ENCODE data around the gene BBS9.

Gene BBS9

DNA sequence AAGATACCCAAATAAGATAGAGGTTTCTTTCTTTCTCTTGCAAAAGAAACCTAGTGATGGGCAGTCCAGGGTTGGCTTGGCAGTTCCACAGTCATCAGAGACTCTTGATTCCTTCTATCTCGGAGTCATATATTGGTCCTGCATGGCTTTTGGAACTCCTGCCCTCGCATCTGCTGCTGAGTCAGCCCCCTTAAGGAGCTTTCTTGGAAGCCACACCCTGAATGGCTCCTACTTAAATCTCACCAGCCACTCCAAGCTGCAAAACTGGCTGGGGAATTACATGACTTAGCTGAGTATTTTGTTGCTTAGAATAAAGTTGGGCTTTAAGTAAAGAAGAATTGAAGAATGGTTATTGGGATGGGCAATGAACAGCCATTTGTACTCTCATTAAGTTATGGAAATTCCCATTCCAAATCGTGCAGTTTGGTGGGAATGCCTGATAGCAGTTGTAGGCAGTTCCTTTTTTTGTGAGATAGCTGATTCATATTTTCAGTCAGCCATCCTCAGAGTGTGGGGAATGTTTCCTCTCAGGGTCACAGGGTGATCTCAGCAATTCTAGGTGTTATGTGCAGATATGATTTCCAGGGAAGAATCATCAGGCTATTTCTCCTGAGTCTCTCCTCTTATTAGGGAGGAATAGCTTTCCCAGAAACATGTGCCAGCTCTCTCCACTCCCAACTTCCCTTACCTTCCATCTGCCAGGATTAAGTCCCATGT lies 209.9 kb downstream of the BBS9 start:
- TF ChIP-seq CTCF (IDR thresholded peaks at IDR 0.05) = no peak

GRCh38 chr7:33346055-33346454 lies 216.7 kb downstream of the BBS9 start:
- no peak for TF ChIP-seq CTCF (IDR thresholded peaks at IDR 0.05)

DNA sequence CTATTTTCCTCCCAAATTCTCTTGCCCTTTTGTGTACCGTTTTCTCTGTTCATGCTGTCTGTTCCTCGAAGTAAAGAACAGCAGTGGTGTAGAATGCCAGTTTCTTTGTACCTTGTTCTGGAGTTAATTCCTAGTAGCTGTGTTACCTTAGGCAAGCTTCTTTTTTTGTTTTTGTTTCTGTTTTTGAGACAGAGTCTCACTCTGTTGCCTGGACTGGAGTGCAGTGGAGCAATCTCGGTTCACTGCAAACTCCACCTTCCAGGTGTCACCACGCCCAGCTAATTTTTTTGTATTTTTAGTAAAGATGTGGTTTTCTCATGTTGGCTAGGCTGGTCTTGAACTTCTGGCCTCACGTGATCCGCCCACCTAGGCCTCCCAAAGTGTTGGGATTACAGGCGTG lies 221.2 kb downstream of the BBS9 start:
- TF ChIP-seq CTCF (IDR thresholded peaks at IDR 0.05) = no peak

DNA sequence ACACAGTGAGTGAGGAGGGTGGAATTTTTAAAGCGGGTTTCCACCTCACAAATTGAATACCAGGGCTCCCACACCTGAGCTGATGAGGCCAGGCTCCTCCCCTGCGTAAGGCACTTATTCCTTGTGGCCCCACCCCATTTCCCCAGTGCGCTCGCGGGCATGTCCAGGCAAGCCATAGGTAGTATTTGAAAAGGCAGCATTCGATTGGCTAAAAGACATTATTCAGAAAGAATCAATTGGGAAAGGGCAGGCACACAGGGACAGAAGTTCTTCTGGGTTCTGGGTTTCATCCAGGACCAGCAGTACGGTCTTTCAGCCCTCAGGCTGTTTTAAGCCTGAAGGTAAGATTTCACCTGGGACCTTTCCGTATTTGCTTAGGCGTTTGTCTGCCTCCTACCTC lies 222.3 kb downstream of the BBS9 start:
- no peak for TF ChIP-seq CTCF (IDR thresholded peaks at IDR 0.05)

GRCh38 chr7:33354201-33354600 lies 224.8 kb downstream of the BBS9 start:
- TF ChIP-seq CTCF (IDR thresholded peaks at IDR 0.05) = no peak

GRCh38 chr7:33355386-33355785 lies 226.0 kb downstream of the BBS9 start:
- TF ChIP-seq CTCF (IDR thresholded peaks at IDR 0.05) = no peak

DNA sequence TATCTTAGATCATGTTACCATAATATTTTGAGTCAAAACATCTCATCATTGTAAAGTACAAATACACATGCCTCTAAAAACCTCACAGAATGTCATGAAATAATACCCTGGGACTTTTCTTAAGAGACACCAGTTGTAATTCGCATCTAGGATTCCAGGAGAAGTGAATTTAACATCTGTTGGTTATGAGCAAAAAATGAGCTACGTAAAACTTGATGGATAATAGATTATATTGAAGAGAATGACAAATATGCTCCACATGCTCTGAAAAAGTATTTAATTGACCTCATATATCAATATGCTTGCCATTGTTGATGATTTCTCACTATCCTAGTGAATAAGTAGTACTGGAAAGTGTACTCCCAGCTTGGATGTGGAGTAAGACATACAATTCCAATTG lies 227.0 kb downstream of the BBS9 start:
- TF ChIP-seq CTCF (IDR thresholded peaks at IDR 0.05) = no peak

- no peak for TF ChIP-seq CTCF (IDR thresholded peaks at IDR 0.05)
Observed at GRCh38 chr7:33357846-33358245, 228.5 kb downstream of the BBS9 start.

All from LNCAP (cell line).